HepG2 (cell line): Measurements from ENCODE around the gene FUT1. TPM values are rescaled to one million over a fixed set of nuclear protein-coding genes. Genes with fewer than 3 reads are reported as not detected.

Experiments
- ATF4 ChIP-seq, 2 experiments: fragments of 450-650 bp in 1 of 2; sonication (generic) in 1 of 2; formaldehyde crosslinking; IDR thresholded peaks; 2 replicates each; pipeline versions ENCODE4 v1.5.0 to v1.8.0; 2020 to 2022; ENCODE audit warnings: mild to moderate bottlenecking in 1 of 2, missing genetic modification reagents in 1 of 2
- BCL6 ChIP-seq: IDR thresholded peaks from 2 replicates; pipeline ENCODE4 v1.6.1; 2016; ENCODE audit warnings: missing genetic modification reagents, missing compliant biosample characterization
- DNMT1 ChIP-seq: sonication (generic); formaldehyde crosslinking; IDR thresholded peaks from 2 replicates; pipeline ENCODE4 v1.5.1; 2020; ENCODE audit warnings: mild to moderate bottlenecking, missing genetic modification reagents
- FOXO4 ChIP-seq: sonication (generic); formaldehyde crosslinking; conservative IDR thresholded peaks from 2 replicates; pipeline ENCODE4 v1.8.1; 2023; ENCODE audit warnings: missing genetic modification reagents
- HMG20B ChIP-seq: conservative IDR thresholded peaks from 2 replicates; pipeline ENCODE4 v1.6.1; 2016; ENCODE audit warnings: missing genetic modification reagents, missing compliant biosample characterization
- KDM5B ChIP-seq: sonication (generic); formaldehyde crosslinking; IDR thresholded peaks from 2 replicates; pipeline ENCODE4 v1.4.0; 2020; ENCODE audit warnings: missing genetic modification reagents, mild to moderate bottlenecking, borderline replicate concordance
- MBD4 ChIP-seq: IDR thresholded peaks from 2 replicates; pipeline ENCODE4 v1.6.1; 2012; ENCODE audit warnings: low read length, inconsistent platforms, borderline replicate concordance
- MXD3 ChIP-seq: IDR thresholded peaks from 2 replicates; pipeline ENCODE4 v1.6.1; 2016; ENCODE audit warnings: mild to moderate bottlenecking, missing biosample characterization, missing genetic modification reagents
- PLRG1 ChIP-seq: fragments of 450-650 bp; conservative IDR thresholded peaks from 2 replicates; pipeline ENCODE4 v1.6.1; 2016
- REL ChIP-seq: sonication (generic); formaldehyde crosslinking; conservative IDR thresholded peaks from 2 replicates; pipeline ENCODE4 v1.8.0; 2022; ENCODE audit warnings: mild to moderate bottlenecking, missing genetic modification reagents, moderate library complexity
- RFXANK ChIP-seq: IDR thresholded peaks from 2 replicates; pipeline ENCODE4 v1.6.1; 2016
- SNAPC2 ChIP-seq: sonication (generic); formaldehyde crosslinking; IDR thresholded peaks from 2 replicates; pipeline ENCODE4 v1.8.1; 2022; ENCODE audit warnings: mild to moderate bottlenecking, missing genetic modification reagents
- SRSF1 ChIP-seq: fragments of 200-400 bp; formaldehyde crosslinking; optimal IDR thresholded peaks from 2 replicates; pipeline ENCODE3; 2017; ENCODE audit warnings: mild to moderate bottlenecking, low read depth, low read length, moderate library complexity
- TCF12 ChIP-seq, 2 experiments: fragments of 450-650 bp in 1 of 2; sonication (generic) in 1 of 2; formaldehyde crosslinking in 1 of 2; IDR thresholded peaks; 2 replicates each; pipeline versions ENCODE4 v1.6.1 to v1.8.0; 2017 to 2022; ENCODE audit warnings: antibody characterized with exemption in 1 of 2, mild to moderate bottlenecking in 1 of 2, missing genetic modification reagents in 1 of 2, moderate library complexity in 1 of 2
- TCF7 ChIP-seq: sonication (generic); IDR thresholded peaks from 2 replicates; pipeline ENCODE4 v1.6.1; 2016; ENCODE audit warnings: antibody characterized with exemption, low read depth
- TEF ChIP-seq: sonication (generic); formaldehyde crosslinking; IDR thresholded peaks from 2 replicates; pipeline ENCODE4 v1.5.0; 2020; ENCODE audit warnings: missing genetic modification reagents
- ZBTB8A ChIP-seq: sonication (generic); formaldehyde crosslinking; IDR thresholded peaks from 2 replicates; pipeline ENCODE4 v1.4.0; 2020; ENCODE audit warnings: mild to moderate bottlenecking, low read depth, missing genetic modification reagents, borderline replicate concordance
- ZNF124 ChIP-seq: sonication (generic); formaldehyde crosslinking; IDR thresholded peaks from 2 replicates; pipeline ENCODE4 v1.4.0; 2020; ENCODE audit warnings: missing genetic modification reagents
- ZNF280B ChIP-seq: sonication (generic); formaldehyde crosslinking; IDR thresholded peaks from 2 replicates; pipeline ENCODE4 v1.5.0; 2020; ENCODE audit warnings: missing genetic modification reagents, mild to moderate bottlenecking, borderline replicate concordance
- ZNF383 ChIP-seq: sonication (generic); formaldehyde crosslinking; IDR thresholded peaks from 2 replicates; pipeline ENCODE4 v1.4.0; 2020; ENCODE audit warnings: missing genetic modification reagents, mild to moderate bottlenecking, borderline replicate concordance
- ZNF501 ChIP-seq: sonication (generic); formaldehyde crosslinking; IDR thresholded peaks from 2 replicates; pipeline ENCODE4 v1.5.1; 2020; ENCODE audit warnings: mild to moderate bottlenecking, moderate library complexity, missing genetic modification reagents
- ZNF572 ChIP-seq: sonication (generic); formaldehyde crosslinking; IDR thresholded peaks from 2 replicates; pipeline ENCODE4 v1.5.1; 2020; ENCODE audit warnings: mild to moderate bottlenecking, missing genetic modification reagents
- ZNF775 ChIP-seq: sonication (generic); formaldehyde crosslinking; IDR thresholded peaks from 2 replicates; pipeline ENCODE4 v1.4.0; 2020; ENCODE audit warnings: missing genetic modification reagents, mild to moderate bottlenecking, moderate library complexity, borderline replicate concordance
- ZNF784 ChIP-seq: sonication (generic); formaldehyde crosslinking; IDR thresholded peaks from 2 replicates; pipeline ENCODE4 v1.5.1; 2020; ENCODE audit warnings: missing genetic modification reagents, mild to moderate bottlenecking, borderline replicate concordance
- polyA plus RNA-seq, 8 experiments: library from polyadenylated mRNA; depleted of rRNA in 3 of 8; stranded (reverse) in 7 of 8; unstranded in 1 of 8; fragments of >200 nt; fragmentation: Illumina TruSeq in 4 of 8; extraction: Trizol in 4 of 8; gene quantifications; 2 replicates each; pipeline versions ENCODE4 v1.2.1 to v1.2.3, GENCODE V29; 2011 to 2016; ENCODE audit warnings: low read depth in 4 of 8, missing spikeins in 1 of 8, mixed read lengths in 1 of 8; ENCODE audit not compliant: insufficient read depth in 1 of 8
- total RNA-seq, 5 experiments: library from RNA; depleted of rRNA; stranded (reverse); fragments of >200 nt; fragmentation: Illumina TruSeq; extraction: Trizol; gene quantifications; 2 replicates each; pipeline ENCODE4 v1.2.3, GENCODE V29; 2016; ENCODE audit warnings: low read depth in 1 of 5

Gene FUT1
- total and polyA plus RNA-seq, 2 of the 13 experiments (the other 11 are each of a cell fraction or from before 2014, with no cell fraction given), result 0.07 to 1.1 TPM

- TF ChIP-seq SRSF1 (no peak), ZNF280B (CRISPR knock-in tag) (no peak), TCF12 (IDR thresholded peaks at IDR 0.05) (no peak), TCF12 (CRISPR knock-in tag; IDR thresholded peaks at IDR 0.05) (no peak), SNAPC2 (CRISPR knock-in tag) (no peak), BCL6 (CRISPR knock-in tag) (peak; percentile 94), ATF4 (CRISPR knock-in tag; IDR thresholded peaks at IDR 0.05) (peak in 1 of 2 experiments; percentile 88; a peak in 2 of 4 replicates), MBD4 (no peak), HMG20B (CRISPR knock-in tag) (peak; percentile 45; the same call in 1 of the 2 replicates), KDM5B (CRISPR knock-in tag) (no peak), ZNF501 (CRISPR knock-in tag) (no peak), PLRG1 (no peak), FOXO4 (CRISPR knock-in tag) (no peak), MXD3 (CRISPR knock-in tag) (no peak), REL (CRISPR knock-in tag) (no peak), ZNF124 (CRISPR knock-in tag) (no peak), ZBTB8A (CRISPR knock-in tag) (no peak), ZNF383 (CRISPR knock-in tag) (no peak), TCF7 (peak; percentile 59), DNMT1 (CRISPR knock-in tag) (no peak), TEF (CRISPR knock-in tag) (no peak), ZNF784 (no peak), RFXANK (CRISPR knock-in tag) (no peak), ZNF572 (CRISPR knock-in tag) (no peak), ZNF775 (no peak)
Observed at GRCh38 chr19:48772503-48772953, 20.1 kb upstream of the FUT1 start (continued).
